Caco-2 (cell line): Measurements from ENCODE around the gene BMX. TPM values are rescaled to one million over a fixed set of nuclear protein-coding genes. Genes with fewer than 3 reads are reported as not detected.

ENCODE experiments used
- BruUV-seq: library from RNA; stranded (reverse); fragments of 400-500 nt; replicated peaks from 2 replicates; lab custom pipeline; 2021; lab: Mats Ljungman, UMichigan
- CTCF ChIA-PET: fragments of 300-600 bp; sonication (Branson Sonifier 250); formaldehyde crosslinking; loops from one replicate; lab custom pipeline; 2022; ENCODE audit warnings: antibody characterized with exemption; lab: Charles Lee
- POLR2A ChIA-PET: fragments of 300-600 bp; sonication (Branson Sonifier 250); formaldehyde crosslinking; loops from one replicate; lab custom pipeline; 2022; ENCODE audit warnings: antibody characterized with exemption; lab: Charles Lee
- DNase-seq, 2 experiments: peaks; one replicate each; pipeline versions ENCODE4 v3.0.0 to v3.0.0-alpha.2; 2020 to 2022
- H3K27me3 ChIP-seq: replicated peaks from 2 replicates; pipeline ENCODE4 v1.6.0; 2011; ENCODE audit warnings: low read length; ENCODE audit not compliant: control insufficient read depth, insufficient read depth
- H3K36me3 ChIP-seq: 2 replicates; pipeline ENCODE4 v1.5.1; 2011; ENCODE audit warnings: low read length; ENCODE audit not compliant: control insufficient read depth, insufficient read depth
- H3K4me1 ChIP-seq: fragments of 250-450 bp; sonication (Bioruptor Pico); 2 replicates; pipeline ENCODE4 v1.5.1; 2020; ENCODE audit warnings: mild to moderate bottlenecking
- H3K4me3 ChIP-seq: 2 replicates; pipeline ENCODE4 v1.5.1; 2011; ENCODE audit warnings: low read depth, mild to moderate bottlenecking, control low read depth, low read length
- H3K9me3 ChIP-seq: fragments of 250-450 bp; sonication (Bioruptor Pico); 2 replicates; pipeline ENCODE4 v1.5.1; 2020; ENCODE audit warnings: mild to moderate bottlenecking, moderate library complexity
- H3K27ac Mint-ChIP-seq: one replicate; pipeline ENCODE4 v1.8.0; 2022; ENCODE audit warnings: mixed read lengths; ENCODE audit not compliant: unreplicated experiment
- H3K27me3 Mint-ChIP-seq: one replicate; pipeline ENCODE4 v1.8.0; 2022; ENCODE audit warnings: mixed read lengths; ENCODE audit not compliant: insufficient read depth, unreplicated experiment
- H3K36me3 Mint-ChIP-seq: one replicate; pipeline ENCODE4 v1.8.0; 2022; ENCODE audit warnings: mild to moderate bottlenecking, mixed read lengths; ENCODE audit not compliant: insufficient read depth, unreplicated experiment
- H3K4me1 Mint-ChIP-seq: one replicate; pipeline ENCODE4 v1.8.0; 2022; ENCODE audit warnings: low read depth, mixed read lengths; ENCODE audit not compliant: unreplicated experiment
- H3K4me3 Mint-ChIP-seq: one replicate; pipeline ENCODE4 v1.8.0; 2022; ENCODE audit warnings: mild to moderate bottlenecking, moderate library complexity, mixed read lengths; ENCODE audit not compliant: unreplicated experiment
- H3K9me3 Mint-ChIP-seq: one replicate; pipeline ENCODE4 v1.8.0; 2022; ENCODE audit warnings: mixed read lengths; ENCODE audit not compliant: unreplicated experiment
- intact Hi-C: fragments of 100-400 bp; cut with micrococcal nuclease; formaldehyde crosslinking; loops from one replicate; pipeline ENCODE4 v1.10.0; 2022; ENCODE audit not compliant: unreplicated experiment
- total RNA-seq: library from RNA; stranded (reverse); gene quantifications from 2 replicates; pipeline ENCODE4 v1.2.3, GENCODE V29; 2022
- TF ChIP-seq, protein P1 (sequence below), 2 experiments: fragments of 200-600 bp in 1 of 2; IDR thresholded peaks; 1 replicate in 1 of 2; 2 replicates in 1 of 2; pipeline versions ENCODE4 v1.5.1 to v1.8.0; 2011 to 2022; ENCODE audit warnings: antibody characterized with exemption in 1 of 2, control low read depth in 1 of 2, inconsistent platforms in 1 of 2, low read depth in 1 of 2, low read length in 1 of 2, mild to moderate bottlenecking in 1 of 2, moderate library complexity in 1 of 2; ENCODE audit not compliant: insufficient read depth in 1 of 2, severe bottlenecking in 1 of 2, unreplicated experiment in 1 of 2

The BMX gene
- total RNA-seq, 1 experiment from 2014 or later, result not detected

GRCh38 chrX:15504661-15505060 lies 4.1 kb downstream of the BMX start:
- TF ChIP-seq, protein P1, sequence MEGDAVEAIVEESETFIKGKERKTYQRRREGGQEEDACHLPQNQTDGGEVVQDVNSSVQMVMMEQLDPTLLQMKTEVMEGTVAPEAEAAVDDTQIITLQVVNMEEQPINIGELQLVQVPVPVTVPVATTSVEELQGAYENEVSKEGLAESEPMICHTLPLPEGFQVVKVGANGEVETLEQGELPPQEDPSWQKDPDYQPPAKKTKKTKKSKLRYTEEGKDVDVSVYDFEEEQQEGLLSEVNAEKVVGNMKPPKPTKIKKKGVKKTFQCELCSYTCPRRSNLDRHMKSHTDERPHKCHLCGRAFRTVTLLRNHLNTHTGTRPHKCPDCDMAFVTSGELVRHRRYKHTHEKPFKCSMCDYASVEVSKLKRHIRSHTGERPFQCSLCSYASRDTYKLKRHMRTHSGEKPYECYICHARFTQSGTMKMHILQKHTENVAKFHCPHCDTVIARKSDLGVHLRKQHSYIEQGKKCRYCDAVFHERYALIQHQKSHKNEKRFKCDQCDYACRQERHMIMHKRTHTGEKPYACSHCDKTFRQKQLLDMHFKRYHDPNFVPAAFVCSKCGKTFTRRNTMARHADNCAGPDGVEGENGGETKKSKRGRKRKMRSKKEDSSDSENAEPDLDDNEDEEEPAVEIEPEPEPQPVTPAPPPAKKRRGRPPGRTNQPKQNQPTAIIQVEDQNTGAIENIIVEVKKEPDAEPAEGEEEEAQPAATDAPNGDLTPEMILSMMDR (IDR thresholded peaks at IDR 0.05; ENCODE audit: insufficient read depth in 1 of 2, low read depth in 1 of 2, low read length in 1 of 2, severe bottlenecking in 1 of 2, unreplicated experiment in 1 of 2), result no peak
- Mint-ChIP-seq H3K27ac (no peak overlapping the region), H3K4me1 (no peaks in the 10 kb centered on the region), H3K9me3 (no peaks in the 10 kb centered on the region), H3K27me3 (no peaks in the 10 kb centered on the region), H3K36me3 (no peaks in the 10 kb centered on the region), H3K4me3 (no peak overlapping the region)
- Histone ChIP-seq H3K9me3 (no peaks in the 10 kb centered on the region), H3K4me1 (no peaks in the 10 kb centered on the region), H3K27me3 (no peaks in the 10 kb centered on the region), H3K36me3 (no peaks in the 10 kb centered on the region), H3K4me3 (no peak overlapping the region)
- no peak for DNase-seq
- ChIA-PET CTCF (no interaction called here), POLR2A (no interaction called here)
- intact Hi-C loops, result no loop called here
- no TSS peak for BruUV-seq

- no peak overlapping the region for H3K4me3 Mint-ChIP-seq
- POLR2A ChIA-PET, result no interaction called here
- H3K27me3 ChIP-seq, result no peaks in the 10 kb centered on the region
- no peak overlapping the region for H3K27ac Mint-ChIP-seq
- no peaks in the 10 kb centered on the region for H3K4me1 ChIP-seq
- CTCF ChIA-PET, result no interaction called here
- H3K4me1 Mint-ChIP-seq, result no peaks in the 10 kb centered on the region
- TF ChIP-seq, protein P1 (IDR thresholded peaks at IDR 0.05; ENCODE audit: insufficient read depth in 1 of 2, low read depth in 1 of 2, low read length in 1 of 2, severe bottlenecking in 1 of 2, unreplicated experiment in 1 of 2), result no peak
- H3K36me3 ChIP-seq, result no peaks in the 10 kb centered on the region
- H3K4me3 ChIP-seq, result no peak overlapping the region
- intact Hi-C loops, result no loop called here
- BruUV-seq, result no TSS peak
- no peaks in the 10 kb centered on the region for H3K9me3 ChIP-seq
- H3K36me3 Mint-ChIP-seq, result no peaks in the 10 kb centered on the region
- no peaks in the 10 kb centered on the region for H3K9me3 Mint-ChIP-seq
- H3K27me3 Mint-ChIP-seq, result no peaks in the 10 kb centered on the region
- no peak for DNase-seq
Observed at GRCh38 chrX:15505101-15505500, 4.5 kb downstream of the BMX start.

- no peaks in the 10 kb centered on the region for H3K4me1 Mint-ChIP-seq
- no peak overlapping the region for H3K27ac Mint-ChIP-seq
- TF ChIP-seq, protein P1 (IDR thresholded peaks at IDR 0.05; ENCODE audit: insufficient read depth in 1 of 2, low read depth in 1 of 2, low read length in 1 of 2, severe bottlenecking in 1 of 2, unreplicated experiment in 1 of 2), result no peak
- no peaks in the 10 kb centered on the region for H3K9me3 ChIP-seq
- H3K4me3 Mint-ChIP-seq, result no peak overlapping the region
- H3K9me3 Mint-ChIP-seq, result no peaks in the 10 kb centered on the region
- no peaks in the 10 kb centered on the region for H3K27me3 Mint-ChIP-seq
- H3K27me3 ChIP-seq, result no peaks in the 10 kb centered on the region
- ChIA-PET CTCF (interaction anchor here (0.6 kb wide), 1 partner anchor 156 kb away, joined by 3 read pairs; no protein-coding TSS in a partner anchor), POLR2A (no interaction called here)
- intact Hi-C loops, result no loop called here
- no TSS peak for BruUV-seq
- no peaks in the 10 kb centered on the region for H3K36me3 Mint-ChIP-seq
- no peak overlapping the region for H3K4me3 ChIP-seq
- DNase-seq, result no peak
- no peaks in the 10 kb centered on the region for H3K36me3 ChIP-seq
- no peaks in the 10 kb centered on the region for H3K4me1 ChIP-seq
Observed at GRCh38 chrX:15507005-15507404, 6.4 kb downstream of the BMX start.
